NCI-H2196 treated with DMSO at 0.1 percent for 48 hours (cell line): ENCODE results near the gene KATNA1.
"Not testable (repeated sequence)": the region's sequence is repeated elsewhere in the genome, so short reads cannot be mapped to it uniquely, and the experiment has no call there.

Source experiments
- DNase-seq: peaks from one replicate; lab custom pipeline; 2025; ENCODE audit not compliant: unreplicated experiment; lab: John Stamatoyannopoulos, UW

The KATNA1 gene

GRCh38 chr6:149648148-149649145 lies at the start of gene KATNA1:
Gene KATNA1 (minus strand): TSS chr6:149648714. CDS start chr6:149638547, 10,167 bp downstream.
- peak; percentile 85 for DNase-seq

DNA sequence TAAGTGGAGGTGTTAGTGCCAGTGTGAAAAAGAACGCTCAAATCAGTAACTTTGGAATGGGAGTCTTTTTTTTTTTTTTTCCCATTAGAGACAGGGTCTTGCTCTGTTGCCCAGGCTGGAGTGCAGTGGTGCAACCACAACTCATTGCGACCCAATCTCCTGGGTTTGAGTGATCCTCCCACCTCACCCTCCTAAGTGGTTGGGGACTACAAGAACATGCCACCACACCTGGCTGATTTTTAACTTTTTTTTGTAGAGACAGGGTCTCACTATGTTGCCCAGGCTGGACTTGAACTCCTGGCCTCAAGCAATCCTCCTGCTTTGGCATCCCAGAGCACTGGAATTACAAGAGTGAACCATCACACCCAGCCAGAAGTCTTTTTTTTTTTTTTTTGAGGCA lies 49.7 kb upstream of the KATNA1 start:
- no peak for DNase-seq

DNA sequence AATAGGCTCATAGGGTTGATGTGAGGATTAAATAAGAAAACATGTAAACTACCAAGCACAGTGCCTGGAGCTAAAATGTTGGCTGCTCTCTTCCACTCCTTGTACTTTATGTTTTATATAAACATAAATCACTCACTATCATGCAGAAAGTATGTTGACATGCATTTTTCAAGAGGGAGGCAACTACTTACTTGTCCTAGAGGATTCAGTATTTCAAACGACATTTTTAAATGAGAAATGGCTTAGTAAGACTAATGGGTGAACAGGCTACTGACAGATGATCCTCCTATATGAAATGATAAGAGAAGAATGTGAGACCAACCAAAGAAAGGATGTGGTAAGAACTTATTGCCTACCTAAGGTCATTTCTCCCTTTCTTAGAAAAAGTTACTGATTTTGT lies 48.4 kb upstream of the KATNA1 start:
- no peak for DNase-seq

GRCh38 chr6:149694921-149695320 lies 46.4 kb upstream of the KATNA1 start:
- no peak for DNase-seq

- DNase-seq = no peak
Measured at GRCh38 chr6:149691201-149691600, 42.7 kb upstream of the KATNA1 start.

- DNase-seq = no peak
Measured at GRCh38 chr6:149686230-149686629, 37.7 kb upstream of the KATNA1 start.

DNA sequence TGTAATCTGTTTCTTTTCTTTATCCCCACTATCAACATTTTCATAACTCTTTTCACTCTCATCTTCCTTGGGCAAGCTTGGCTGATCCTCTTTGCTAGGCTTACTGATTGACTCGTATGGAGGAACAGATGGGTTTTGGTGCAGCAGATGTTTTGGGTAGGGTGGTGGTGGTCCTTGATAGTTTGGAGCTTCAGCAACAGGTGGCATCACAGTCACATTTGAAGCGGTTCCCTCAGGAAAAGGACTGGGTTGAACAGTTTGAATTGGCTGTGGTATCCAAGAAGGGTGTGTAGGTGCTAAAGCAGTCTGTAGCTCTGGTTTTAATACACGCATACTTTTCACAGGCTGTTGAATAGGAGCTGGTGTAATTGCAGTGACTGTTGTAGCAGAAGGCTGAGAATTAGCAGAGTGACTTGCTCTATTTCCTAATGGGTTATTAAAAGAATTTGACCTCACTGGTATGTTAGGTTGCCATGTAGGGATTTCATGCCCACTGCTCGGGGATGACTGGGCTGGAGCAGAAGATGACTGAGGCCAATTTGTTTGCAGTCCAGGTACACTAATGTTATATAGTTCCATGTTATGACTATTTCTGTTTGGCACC lies 34.8 kb upstream of the KATNA1 start:
- no peak for DNase-seq

- DNase-seq = not testable (repeated sequence)
Measured at GRCh38 chr6:149681845-149682244, 33.3 kb upstream of the KATNA1 start.

DNA sequence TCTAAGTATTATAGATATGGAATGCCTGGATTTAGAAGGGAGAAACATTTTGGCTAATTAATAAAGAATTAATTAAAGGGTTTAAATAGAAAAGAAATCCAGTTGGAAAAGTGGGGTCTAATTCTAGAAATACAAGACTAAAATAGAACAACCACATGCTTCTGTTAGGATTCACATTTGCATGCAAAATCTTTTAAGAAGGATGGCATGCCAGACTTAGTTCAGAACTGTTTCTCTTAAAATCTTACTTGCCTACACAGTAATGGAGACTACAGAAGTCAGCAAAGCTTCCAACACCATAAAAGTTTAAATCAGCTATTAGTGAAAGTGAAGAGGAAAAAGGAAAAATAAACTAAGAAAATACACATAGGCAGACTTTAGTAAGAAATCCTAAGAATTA lies 32.7 kb upstream of the KATNA1 start:
- no peak for DNase-seq

- DNase-seq = no peak
Measured at GRCh38 chr6:149680503-149680902, 32.0 kb upstream of the KATNA1 start.

- not testable (repeated sequence) for DNase-seq
Measured at GRCh38 chr6:149672265-149672664, 23.8 kb upstream of the KATNA1 start.

- no peak for DNase-seq
Measured at GRCh38 chr6:149660028-149660427, 11.5 kb upstream of the KATNA1 start.

DNA sequence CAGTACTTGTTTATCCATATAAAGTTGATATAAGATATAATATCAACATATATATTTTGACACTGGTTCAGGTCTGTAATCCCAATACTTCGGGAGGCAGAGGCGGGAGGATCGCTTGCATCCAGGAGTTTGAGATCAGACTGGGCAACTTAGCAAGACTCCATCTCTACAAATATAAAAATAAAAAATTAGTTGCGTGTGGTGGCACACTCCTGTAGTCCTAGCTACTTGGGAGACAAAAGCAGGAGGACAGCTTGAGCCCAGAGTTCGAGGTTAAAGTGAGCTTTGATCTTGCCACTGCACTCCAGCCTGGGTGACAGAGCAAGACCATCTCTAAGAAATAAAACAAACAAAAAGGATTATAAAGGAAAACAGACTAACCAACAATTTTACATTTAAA lies 8.9 kb upstream of the KATNA1 start:
- no peak for DNase-seq

GRCh38 chr6:149651056-149651455 lies 2.5 kb upstream of the KATNA1 start:
- DNase-seq = no peak

DNA sequence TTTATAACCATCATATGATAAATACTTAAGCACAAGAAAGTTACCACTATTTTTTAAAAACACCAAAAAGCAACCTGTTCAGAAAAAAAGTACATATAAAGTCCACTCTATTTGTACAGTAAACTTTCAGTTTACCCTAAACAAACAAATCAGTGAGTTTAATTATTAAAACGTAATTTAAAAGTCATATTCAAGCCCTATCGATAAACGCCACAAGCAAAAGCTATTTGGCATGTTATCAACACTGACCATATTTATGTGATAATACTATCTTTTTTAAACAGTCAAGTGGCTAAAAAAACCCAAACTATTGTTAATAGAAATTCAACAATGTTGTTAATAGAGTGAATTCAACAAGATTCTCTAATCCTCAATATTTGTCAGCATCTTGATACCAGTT lies 1.9 kb downstream of the KATNA1 start:
- no peak for DNase-seq

DNA sequence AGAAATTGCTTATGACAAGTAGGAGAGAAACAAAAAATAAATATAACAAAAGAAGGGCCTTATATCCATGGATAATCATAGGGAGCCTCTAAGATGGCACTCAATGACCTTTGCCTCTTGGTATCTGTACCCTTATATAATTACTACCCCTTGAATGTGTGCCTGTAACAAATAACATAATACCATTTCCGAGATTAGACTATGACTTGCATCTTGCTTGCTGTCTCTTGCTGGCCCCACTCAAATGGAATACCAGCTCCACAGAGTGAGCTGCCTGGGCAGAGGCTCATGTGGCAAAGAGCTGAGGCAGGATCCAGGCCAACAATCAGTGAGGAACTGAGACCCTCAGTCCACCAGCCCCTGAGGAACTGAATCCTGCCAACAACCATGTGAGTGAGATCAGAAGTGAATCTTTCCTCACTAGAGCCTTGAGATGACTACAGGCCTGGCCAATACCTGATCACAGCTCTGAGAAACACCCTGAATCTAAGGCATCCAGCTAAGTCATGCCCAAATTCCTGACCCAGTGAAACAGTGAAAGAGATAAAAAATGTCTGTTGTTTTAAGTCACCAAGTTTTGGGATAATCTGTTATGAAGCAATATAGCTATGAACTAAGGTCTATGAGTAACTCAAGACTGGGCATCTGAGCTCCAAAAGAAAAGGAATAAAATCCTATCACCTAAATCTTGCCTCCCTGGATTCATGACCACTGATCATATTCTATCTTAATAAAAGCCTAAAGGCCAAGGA lies 5.5 kb downstream of the KATNA1 start:
- DNase-seq = no peak

GRCh38 chr6:149636124-149636523 lies 12.4 kb downstream of the KATNA1 start:
- DNase-seq = no peak

DNA sequence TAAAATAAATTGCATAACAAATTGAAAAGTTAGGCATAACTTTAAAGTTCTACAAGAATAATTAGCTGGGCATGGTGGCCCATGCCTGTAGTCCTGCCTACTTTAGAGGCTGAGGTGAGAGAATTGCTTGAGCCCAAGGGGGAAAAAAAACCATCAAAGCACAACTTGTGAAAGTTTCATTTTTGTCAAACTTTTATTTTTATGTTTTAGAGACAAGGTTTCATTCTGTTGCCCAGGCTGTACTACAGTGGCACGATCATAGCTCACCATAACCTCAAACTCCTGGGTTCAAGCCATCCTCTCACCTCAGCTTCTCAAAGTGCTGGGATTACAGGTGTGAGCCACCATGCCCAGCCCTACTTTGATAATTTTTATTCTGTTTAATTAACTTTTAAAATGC lies 14.2 kb downstream of the KATNA1 start:
- DNase-seq = no peak

- no peak for DNase-seq
Measured at GRCh38 chr6:149628875-149629510, 19.5 kb downstream of the KATNA1 start.

DNA sequence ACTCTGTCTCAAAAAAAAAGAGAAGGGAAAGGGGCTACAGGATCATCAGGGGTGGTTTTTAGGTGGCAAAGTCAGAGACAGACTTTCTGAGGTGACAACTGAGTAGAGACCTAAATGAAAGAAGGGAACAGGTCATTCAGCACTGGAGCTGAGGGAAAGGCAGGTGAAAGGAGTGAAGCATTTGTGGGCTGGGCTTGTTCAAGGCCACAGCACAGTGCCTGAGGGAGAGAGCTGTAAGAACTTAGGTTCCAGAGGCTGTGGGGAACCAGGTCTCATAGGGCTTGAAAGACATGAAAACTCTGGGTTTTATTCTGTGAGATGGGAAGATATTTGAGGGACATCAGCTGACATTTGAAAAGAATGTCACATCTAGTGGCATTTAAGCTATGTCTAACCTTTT lies 20.8 kb downstream of the KATNA1 start:
- DNase-seq = no peak

- DNase-seq = no peak
Measured at GRCh38 chr6:149615805-149616204, 32.7 kb downstream of the KATNA1 start.
